ENCODE results near the gene LEFTY2. TPM values are rescaled to one million over a fixed set of nuclear protein-coding genes. Genes with fewer than 3 reads are reported as not detected.

Gene LEFTY2
- total and polyA plus RNA-seq, 2 donors (not counting 3 experiments of a cell fraction or from before 2014, with no cell fraction given) = 0.06 TPM; not detected in 1

GRCh38 chr1:225928186-225929175 is 12.5 kb downstream of the LEFTY2 start:
- Histone ChIP-seq H3K27me3 (ENCODE audit: control insufficient read depth in 2 of 2, insufficient read depth in 2 of 2, low read length in 2 of 2) (no peaks in the 10 kb centered on the region), H4K20me1 (replicated peaks; ENCODE audit: control insufficient read depth, extremely low read depth, insufficient read depth, low read length) (no peaks in the 10 kb centered on the region), H3K36me3 (ENCODE audit: control insufficient read depth in 2 of 2, extremely low read depth in 1 of 2, insufficient read depth in 2 of 2, low read length in 2 of 2) (no peaks in the 10 kb centered on the region), H3K4me3 (replicated peaks in 1 of 3; ENCODE audit: insufficient read depth in 1 of 3, low read depth in 1 of 3, low read length in 3 of 3) (no peak overlapping the region), H3K4me1 (ENCODE audit: control insufficient read depth, extremely low read depth, insufficient read depth, low read length) (no peaks in the 10 kb centered on the region), H3K27ac (ENCODE audit: insufficient read depth, low read depth, low read length) (no peak overlapping the region), H3K4me2 (ENCODE audit: insufficient read depth, low read length) (no peak overlapping the region), H3K9me3 (replicated peaks; ENCODE audit: control insufficient read depth, insufficient read depth, low read length) (no peaks in the 10 kb centered on the region), H3K9ac (replicated peaks; ENCODE audit: extremely low read depth, insufficient read depth, low read length) (no peak overlapping the region), H3K9me1 (replicated peaks; ENCODE audit: control insufficient read depth, extremely low read depth, insufficient read depth, low read length) (no peaks in the 10 kb centered on the region), H2AFZ (ENCODE audit: low read depth, low read length) (peak overlapping the region; percentile 44), H3K79me2 (ENCODE audit: control insufficient read depth, insufficient read depth, low read length) (peaks cover 2% of the 10 kb centered on the region)
- BruUV-seq (replicated peaks) = no TSS peak
- TF ChIP-seq GATA2 (IDR thresholded peaks at IDR 0.05; ENCODE audit: insufficient read depth, insufficient read length, low read depth, low read length) = no peak
- TF ChIP-seq CTCF (IDR thresholded peaks at IDR 0.05; ENCODE audit: extremely low read depth in 1 of 2, insufficient read depth in 1 of 2, low read depth in 1 of 2, low read length in 2 of 2) = no peak
- no peak for TF ChIP-seq POLR2AphosphoS5 (IDR thresholded peaks at IDR 0.05; ENCODE audit: insufficient read depth, low read depth, low read length)
- TF ChIP-seq MAX (IDR thresholded peaks at IDR 0.05; ENCODE audit: insufficient read depth, insufficient read length) = no peak
- TF ChIP-seq EZH2 (IDR thresholded peaks at IDR 0.05; ENCODE audit: borderline replicate concordance, low read depth, low read length, severe bottlenecking) = no peak
- no peak for TF ChIP-seq JUN (IDR thresholded peaks at IDR 0.05; ENCODE audit: borderline replicate concordance, insufficient read depth, insufficient read length, low read depth)
- no peak for TF ChIP-seq POLR2A (IDR thresholded peaks at IDR 0.05; ENCODE audit: low read depth, low read length)
- TF ChIP-seq FOS (IDR thresholded peaks at IDR 0.05; ENCODE audit: borderline replicate concordance, insufficient read depth, low read length) = no peak
- no peak for TF ChIP-seq MYC (IDR thresholded peaks at IDR 0.05; ENCODE audit: low read depth, low read length)
- DNase-seq (ENCODE audit: low read depth, low spot score) = peak; percentile 37
- CTCF ChIA-PET = interaction anchor here (0.6 kb wide), 1 partner anchor 296 kb away, joined by 3 read pairs; no protein-coding TSS in a partner anchor
- FAIRE-seq = no peak
- POLR2A ChIA-PET = no interaction called here
- dilution Hi-C loops (cut with MboI; ENCODE audit: extremely low pct_ligation_motif_present, low sequenced_read_pairs) (no loop called here), intact Hi-C loops (cut with micrococcal nuclease) (no loop called here)
